Transverse colon (tissue), 4 donors: ENCODE measurements around the gene SLC12A3.

Source experiments
- EP300 ChIP-seq: sonication (generic); formaldehyde crosslinking; IDR thresholded peaks from one replicate; pipeline ENCODE4 v1.6.1; 2017; ENCODE audit warnings: antibody characterized with exemption, low read depth
- POLR2A ChIP-seq: fragments of 450-650 bp; IDR thresholded peaks from one replicate; pipeline ENCODE4 v1.6.1; 2016; ENCODE audit warnings: antibody characterized with exemption, mild to moderate bottlenecking, moderate library complexity
- POLR2AphosphoS5 ChIP-seq, 3 donors: sonication (generic); formaldehyde crosslinking; IDR thresholded peaks; one replicate each; pipeline ENCODE4 v1.6.1; 2016; ENCODE audit warnings: antibody characterized with exemption in 3 of 3
- TF ChIP-seq, protein P1 (sequence below), 5 experiments: fragments of 200-600 bp in 3 of 5; fragments of 450-650 bp in 2 of 5; sonication (generic) in 3 of 5; IDR thresholded peaks; 1 replicate in 2 of 5; 2 replicates in 3 of 5; pipeline ENCODE4 v1.5.1; 2016 to 2017; ENCODE audit warnings: antibody characterized with exemption in 5 of 5, inconsistent platforms in 3 of 5, mild to moderate bottlenecking in 2 of 5, moderate library complexity in 1 of 5

- TF ChIP-seq, protein P1, sequence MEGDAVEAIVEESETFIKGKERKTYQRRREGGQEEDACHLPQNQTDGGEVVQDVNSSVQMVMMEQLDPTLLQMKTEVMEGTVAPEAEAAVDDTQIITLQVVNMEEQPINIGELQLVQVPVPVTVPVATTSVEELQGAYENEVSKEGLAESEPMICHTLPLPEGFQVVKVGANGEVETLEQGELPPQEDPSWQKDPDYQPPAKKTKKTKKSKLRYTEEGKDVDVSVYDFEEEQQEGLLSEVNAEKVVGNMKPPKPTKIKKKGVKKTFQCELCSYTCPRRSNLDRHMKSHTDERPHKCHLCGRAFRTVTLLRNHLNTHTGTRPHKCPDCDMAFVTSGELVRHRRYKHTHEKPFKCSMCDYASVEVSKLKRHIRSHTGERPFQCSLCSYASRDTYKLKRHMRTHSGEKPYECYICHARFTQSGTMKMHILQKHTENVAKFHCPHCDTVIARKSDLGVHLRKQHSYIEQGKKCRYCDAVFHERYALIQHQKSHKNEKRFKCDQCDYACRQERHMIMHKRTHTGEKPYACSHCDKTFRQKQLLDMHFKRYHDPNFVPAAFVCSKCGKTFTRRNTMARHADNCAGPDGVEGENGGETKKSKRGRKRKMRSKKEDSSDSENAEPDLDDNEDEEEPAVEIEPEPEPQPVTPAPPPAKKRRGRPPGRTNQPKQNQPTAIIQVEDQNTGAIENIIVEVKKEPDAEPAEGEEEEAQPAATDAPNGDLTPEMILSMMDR (IDR thresholded peaks at IDR 0.05): no peak
- TF ChIP-seq EP300: no peak
- no peak for TF ChIP-seq POLR2A
- no peak for TF ChIP-seq POLR2AphosphoS5 (IDR thresholded peaks at IDR 0.05)
These were observed 31.6 kb upstream of the SLC12A3 start for GRCh38 chr16:56833243-56833970.
